Nephron (organoid): ENCODE data around the gene DNAJC17.

Experiments
- H3K27ac Mint-ChIP-seq, 3 experiments: 2 replicates each; pipeline ENCODE4 v1.8.0; 2020; ENCODE audit warnings: mixed read lengths in 3 of 3, mild to moderate bottlenecking in 2 of 3, moderate library complexity in 1 of 3
- H3K27me3 Mint-ChIP-seq: 2 replicates; pipeline ENCODE4 v1.8.0; 2021; ENCODE audit warnings: low read depth, mild to moderate bottlenecking, moderate library complexity, mixed read lengths
- H3K36me3 Mint-ChIP-seq: 2 replicates; pipeline ENCODE4 v1.8.0; 2020; ENCODE audit warnings: low read depth, mixed read lengths
- H3K4me1 Mint-ChIP-seq: 2 replicates; pipeline ENCODE4 v1.8.0; 2020; ENCODE audit warnings: mixed read lengths
- H3K4me3 Mint-ChIP-seq, 3 experiments: 2 replicates each; pipeline ENCODE4 v1.8.0; 2020; ENCODE audit warnings: mild to moderate bottlenecking in 3 of 3, mixed read lengths in 3 of 3, moderate library complexity in 2 of 3
- H3K9me3 Mint-ChIP-seq: 2 replicates; pipeline ENCODE4 v1.8.0; 2020; ENCODE audit warnings: mixed read lengths
- TF ChIP-seq, protein P1 (sequence below), 3 experiments: fragments of 200-600 bp; sonication (generic); IDR thresholded peaks; one replicate each; pipeline ENCODE4 v1.5.0; 2021; ENCODE audit warnings: antibody characterized with exemption in 3 of 3; ENCODE audit not compliant: unreplicated experiment in 3 of 3

Gene DNAJC17

DNA sequence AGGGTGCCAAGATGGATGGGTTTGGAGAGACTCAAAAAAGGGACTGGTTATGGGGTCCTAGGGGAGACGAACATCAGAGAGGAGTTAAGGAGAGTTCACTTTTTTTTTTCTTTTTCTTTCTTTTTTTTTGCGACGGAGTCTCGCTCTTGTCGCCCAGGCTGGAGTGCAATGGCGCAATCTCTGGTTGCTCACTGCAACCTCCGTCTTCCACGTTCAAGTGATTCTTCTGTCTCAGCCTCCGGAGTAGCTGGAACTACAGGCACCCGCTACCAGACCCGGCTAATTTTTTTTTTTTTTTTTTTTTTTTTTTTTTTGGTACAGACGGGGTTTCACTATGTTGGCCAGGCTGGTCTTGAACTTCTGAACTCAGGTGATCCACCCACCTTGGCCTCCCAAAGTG lies 37.8 kb upstream of the DNAJC17 start:
- Mint-ChIP-seq H3K36me3 (no peaks in the 10 kb centered on the region), H3K27me3 (peaks cover 67% of the 10 kb centered on the region), H3K4me3 (peak overlapping the region; percentile 82 to 88 (median 83)), H3K4me1 (peaks cover 26% of the 10 kb centered on the region), H3K9me3 (no peaks in the 10 kb centered on the region), H3K27ac (peak overlapping the region in 2 of 3 experiments; percentile 86 to 87)
- TF ChIP-seq, protein P1, sequence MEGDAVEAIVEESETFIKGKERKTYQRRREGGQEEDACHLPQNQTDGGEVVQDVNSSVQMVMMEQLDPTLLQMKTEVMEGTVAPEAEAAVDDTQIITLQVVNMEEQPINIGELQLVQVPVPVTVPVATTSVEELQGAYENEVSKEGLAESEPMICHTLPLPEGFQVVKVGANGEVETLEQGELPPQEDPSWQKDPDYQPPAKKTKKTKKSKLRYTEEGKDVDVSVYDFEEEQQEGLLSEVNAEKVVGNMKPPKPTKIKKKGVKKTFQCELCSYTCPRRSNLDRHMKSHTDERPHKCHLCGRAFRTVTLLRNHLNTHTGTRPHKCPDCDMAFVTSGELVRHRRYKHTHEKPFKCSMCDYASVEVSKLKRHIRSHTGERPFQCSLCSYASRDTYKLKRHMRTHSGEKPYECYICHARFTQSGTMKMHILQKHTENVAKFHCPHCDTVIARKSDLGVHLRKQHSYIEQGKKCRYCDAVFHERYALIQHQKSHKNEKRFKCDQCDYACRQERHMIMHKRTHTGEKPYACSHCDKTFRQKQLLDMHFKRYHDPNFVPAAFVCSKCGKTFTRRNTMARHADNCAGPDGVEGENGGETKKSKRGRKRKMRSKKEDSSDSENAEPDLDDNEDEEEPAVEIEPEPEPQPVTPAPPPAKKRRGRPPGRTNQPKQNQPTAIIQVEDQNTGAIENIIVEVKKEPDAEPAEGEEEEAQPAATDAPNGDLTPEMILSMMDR (IDR thresholded peaks at IDR 0.05; ENCODE audit: unreplicated experiment in 3 of 3): no peak

DNA sequence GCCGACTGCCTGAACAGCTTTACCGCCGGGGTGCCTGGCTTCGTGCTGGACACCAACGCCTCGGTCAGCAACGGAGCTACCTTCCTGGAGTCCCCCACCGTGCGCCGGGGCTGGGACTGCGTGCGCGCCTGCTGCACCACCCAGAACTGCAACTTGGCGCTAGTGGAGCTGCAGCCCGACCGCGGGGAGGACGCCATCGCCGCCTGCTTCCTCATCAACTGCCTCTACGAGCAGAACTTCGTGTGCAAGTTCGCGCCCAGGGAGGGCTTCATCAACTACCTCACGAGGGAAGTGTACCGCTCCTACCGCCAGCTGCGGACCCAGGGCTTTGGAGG lies 37.4 kb upstream of the DNAJC17 start:
- Mint-ChIP-seq H3K27me3 (peaks cover 71% of the 10 kb centered on the region), H3K4me1 (peaks cover 26% of the 10 kb centered on the region), H3K27ac (peak overlapping the region in 2 of 3 experiments; percentile 86 to 87), H3K36me3 (no peaks in the 10 kb centered on the region), H3K4me3 (peak overlapping the region; percentile 82 to 88 (median 83)), H3K9me3 (no peaks in the 10 kb centered on the region)
- TF ChIP-seq, protein P1 (IDR thresholded peaks at IDR 0.05; ENCODE audit: unreplicated experiment in 3 of 3): no peak

DNA sequence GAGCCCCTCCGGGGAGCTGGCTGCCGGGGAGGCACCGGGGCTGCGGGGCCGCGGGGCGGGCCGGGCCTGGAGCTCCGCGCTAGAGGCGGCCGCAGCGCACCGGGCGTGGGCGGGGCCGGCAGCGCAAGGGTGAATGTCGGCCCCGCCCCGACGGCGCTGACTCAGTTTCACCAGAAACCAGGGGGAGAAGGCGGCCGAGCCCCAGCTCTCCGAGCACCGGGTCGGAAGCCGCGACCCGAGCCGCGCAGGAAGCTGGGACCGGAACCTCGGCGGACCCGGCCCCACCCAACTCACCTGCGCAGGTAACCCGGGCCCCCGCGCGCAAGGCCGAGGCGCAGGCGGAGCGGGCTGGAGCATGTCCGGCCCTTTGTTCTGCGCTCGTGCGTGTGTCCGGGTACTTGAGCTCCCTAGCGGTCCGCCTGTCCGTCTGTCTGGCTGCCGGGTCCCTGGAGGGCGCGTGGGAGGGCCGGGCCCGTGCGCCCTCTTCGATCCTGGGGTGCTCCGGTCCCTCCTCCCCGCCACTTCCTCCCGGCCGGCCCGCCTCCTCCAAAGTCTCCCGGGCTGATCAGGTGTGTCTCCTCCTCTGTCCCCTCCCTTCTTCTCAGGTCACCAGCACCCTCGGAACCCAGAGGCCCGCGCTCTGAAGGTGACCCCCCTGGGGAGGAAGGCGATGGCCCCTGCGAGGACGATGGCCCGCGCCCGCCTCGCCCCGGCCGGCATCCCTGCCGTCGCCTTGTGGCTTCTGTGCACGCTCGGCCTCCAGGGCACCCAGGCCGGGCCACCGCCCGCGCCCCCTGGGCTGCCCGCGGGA lies 36.8 kb upstream of the DNAJC17 start, which contains the start of gene SPINT1:
Gene SPINT1, plus strand, starts transcription at position 164 of the 811 bp plus-strand sequence. Its CDS starts 507 bp downstream, at position 671.
- peaks cover 71% of the 10 kb centered on the region for H3K27me3 Mint-ChIP-seq
- TF ChIP-seq, protein P1 (IDR thresholded peaks at IDR 0.05; ENCODE audit: unreplicated experiment in 3 of 3): no peak
- peak within 1 kb of the TSS; percentile 87 to 91 (median 88) for H3K4me3 Mint-ChIP-seq
- H3K27ac Mint-ChIP-seq: peak within 1 kb of the TSS; percentile 76 to 94 (median 87)
- no peaks in the 10 kb centered on the region for H3K36me3 Mint-ChIP-seq
- H3K9me3 Mint-ChIP-seq: no peaks in the 10 kb centered on the region
- H3K4me1 Mint-ChIP-seq: peaks cover 26% of the 10 kb centered on the region

DNA sequence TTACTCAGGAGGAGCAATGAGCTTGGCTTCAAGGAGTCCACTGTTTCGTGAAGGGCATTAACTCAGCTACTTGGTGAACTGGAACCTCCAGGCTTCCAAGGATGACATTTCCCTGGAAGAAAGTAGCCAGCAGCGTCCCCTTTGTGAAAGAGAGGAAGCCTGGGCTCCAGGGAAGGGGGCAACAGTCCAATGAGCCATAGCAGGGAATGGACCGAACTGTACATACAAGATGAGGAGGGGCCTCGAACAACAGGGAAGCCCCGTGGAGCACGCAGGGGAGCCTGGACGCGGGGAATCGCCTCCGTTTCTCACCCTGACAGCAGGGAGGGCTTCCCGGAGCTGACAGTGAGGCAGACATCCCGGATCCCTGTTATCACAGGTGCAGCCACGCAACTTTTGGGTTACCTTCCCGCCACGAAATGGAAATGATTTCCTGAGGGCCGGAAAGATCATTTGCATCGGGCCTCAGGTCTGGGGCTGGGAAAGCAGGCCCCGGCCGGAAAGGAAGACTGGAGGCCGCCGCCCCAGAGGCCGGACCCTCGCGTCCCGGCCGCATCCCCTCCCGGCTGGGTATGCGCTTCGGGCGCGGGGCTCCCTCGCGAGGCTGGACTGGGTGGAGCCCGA lies 36.1 kb upstream of the DNAJC17 start:
- H3K27ac Mint-ChIP-seq: peak overlapping the region; percentile 76 to 94 (median 87)

DNA sequence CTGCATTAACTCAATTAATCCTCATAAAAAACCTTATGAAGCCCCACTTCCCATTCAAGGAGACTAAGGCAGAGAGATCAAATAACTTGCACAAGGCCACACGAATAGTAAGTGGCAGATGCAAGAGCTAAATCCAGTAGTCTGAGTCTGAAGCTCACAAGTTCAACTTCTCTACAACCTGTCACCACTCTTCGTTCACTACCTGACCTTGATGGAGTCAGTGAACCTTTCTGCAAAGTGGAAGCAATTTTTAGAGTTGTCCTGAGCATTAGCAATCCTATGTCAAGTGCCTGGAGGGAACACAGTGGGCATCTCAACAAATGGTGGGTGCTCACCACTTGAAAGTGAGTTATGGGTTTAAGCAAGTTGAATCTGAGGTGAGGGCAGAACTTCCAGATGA lies 34.5 kb upstream of the DNAJC17 start:
- TF ChIP-seq, protein P1 (IDR thresholded peaks at IDR 0.05; ENCODE audit: unreplicated experiment in 3 of 3): no peak
- Mint-ChIP-seq H3K27me3 (peaks cover 66% of the 10 kb centered on the region), H3K9me3 (no peaks in the 10 kb centered on the region), H3K4me1 (peaks cover 13% of the 10 kb centered on the region), H3K4me3 (peak overlapping the region in 1 of 3 experiments; percentile 19), H3K36me3 (no peaks in the 10 kb centered on the region), H3K27ac (no peak overlapping the region)

More for the DNA sequence above, 36.1 kb upstream of the DNAJC17 start:
- Mint-ChIP-seq H3K36me3 (no peaks in the 10 kb centered on the region), H3K4me1 (peaks cover 26% of the 10 kb centered on the region), H3K27me3 (peaks cover 77% of the 10 kb centered on the region), H3K9me3 (no peaks in the 10 kb centered on the region), H3K4me3 (peak overlapping the region; percentile 86 to 91 (median 87))
- TF ChIP-seq, protein P1 (IDR thresholded peaks at IDR 0.05; ENCODE audit: unreplicated experiment in 3 of 3): no peak
